Body of pancreas (tissue), 4 donors: ENCODE results near the gene PDE1A. TPM values are rescaled to one million over a fixed set of nuclear protein-coding genes. Genes with fewer than 3 reads are reported as not detected.

Experiments
- ATAC-seq: fragments of 150-250 bp; one replicate; pipeline ENCODE4 v1.9.1; 2016
- DNase-seq, 4 donors: peaks; one replicate each; pipeline ENCODE4 v3.0.0-alpha.2; 2019
- H3K27ac ChIP-seq, 4 donors: fragments of 200-600 bp; sonication (generic); 1 replicate in 3 of 4; 2 replicates in 1 of 4; pipeline versions ENCODE4 v1.5.1 to v1.6.1; 2016 to 2019; ENCODE audit warnings: mild to moderate bottlenecking in 1 of 4, mixed read lengths in 1 of 4, moderate library complexity in 1 of 4
- H3K27me3 ChIP-seq, 2 donors: fragments of 200-600 bp; sonication (generic); one replicate each; pipeline ENCODE4 v1.6.0; 2016; ENCODE audit warnings: mild to moderate bottlenecking in 1 of 2
- H3K36me3 ChIP-seq, 2 donors: fragments of 200-600 bp; sonication (generic); replicated peaks in 1 of 2; 2 replicates each; pipeline ENCODE4 v1.5.1; 2016; ENCODE audit warnings: low read depth in 2 of 2; ENCODE audit not compliant: insufficient read depth in 1 of 2
- H3K4me1 ChIP-seq: fragments of 200-600 bp; sonication (generic); one replicate; pipeline ENCODE4 v1.6.0; 2016
- H3K4me3 ChIP-seq, 2 donors: fragments of 200-600 bp; sonication (generic); 1 replicate in 1 of 2; 2 replicates in 1 of 2; pipeline ENCODE4 v1.5.1; 2016 to 2019
- H3K9me3 ChIP-seq, 3 donors: fragments of 200-600 bp; sonication (generic); 1 replicate in 2 of 3; 2 replicates in 1 of 3; pipeline ENCODE4 v1.5.1; 2016
- POLR2A ChIP-seq, 3 donors: fragments of 450-650 bp; IDR thresholded peaks; one replicate each; pipeline ENCODE4 v1.6.1; 2016; ENCODE audit warnings: antibody characterized with exemption in 3 of 3, mild to moderate bottlenecking in 2 of 3
- WGBS, 2 donors: methylation state at CpG; one replicate each; pipeline ENCODE4 v1.1.5; 2017; 5-methylcytosine and 5-hydroxymethylcytosine counted together
- intact Hi-C: fragments of 100-400 bp; cut with DNase I; formaldehyde crosslinking; loops from one replicate; pipeline ENCODE4 v1.15.1; 2023
- total RNA-seq, 2 donors: library from RNA; depleted of rRNA; stranded (reverse); fragments of >200 nt; gene quantifications; one replicate each; pipeline ENCODE4 v1.1.0, GENCODE V29; 2016
- TF ChIP-seq, protein P1 (sequence below), 7 experiments: fragments of 450-650 bp in 4 of 7; fragments of 200-600 bp in 3 of 7; sonication (generic) in 3 of 7; IDR thresholded peaks; one replicate each; pipeline ENCODE4 v1.5.1; 2016 to 2019; ENCODE audit warnings: antibody characterized with exemption in 7 of 7

PDE1A gene
- total RNA-seq, 2 donors from 2014 or later = 4.0 to 4.2 TPM

DNA sequence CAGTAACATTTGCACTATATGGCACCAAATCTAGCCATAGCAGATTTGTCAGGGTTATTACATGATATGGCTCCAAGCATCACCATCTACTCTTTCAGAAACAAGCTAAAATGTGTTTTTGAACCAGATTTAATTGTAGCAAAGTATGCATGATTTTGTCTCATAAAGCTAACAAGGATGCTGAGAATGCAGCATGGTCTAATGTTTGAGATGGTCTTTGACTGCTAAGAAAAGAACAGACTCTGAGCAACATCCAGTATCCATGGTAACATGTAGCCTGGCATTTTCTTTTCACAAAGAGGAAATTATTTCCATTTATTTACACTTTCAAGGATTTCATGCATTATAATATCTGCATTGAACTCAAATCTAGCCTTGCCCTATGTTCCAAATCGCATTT lies 206.5 kb downstream of the PDE1A start:
- no peaks in the 10 kb centered on the region for H3K9me3 ChIP-seq
- H3K4me3 ChIP-seq = no peak overlapping the region
- DNase-seq = no peak
- no peak for ATAC-seq
- no peaks in the 10 kb centered on the region for H3K4me1 ChIP-seq
- TF ChIP-seq, protein P1, sequence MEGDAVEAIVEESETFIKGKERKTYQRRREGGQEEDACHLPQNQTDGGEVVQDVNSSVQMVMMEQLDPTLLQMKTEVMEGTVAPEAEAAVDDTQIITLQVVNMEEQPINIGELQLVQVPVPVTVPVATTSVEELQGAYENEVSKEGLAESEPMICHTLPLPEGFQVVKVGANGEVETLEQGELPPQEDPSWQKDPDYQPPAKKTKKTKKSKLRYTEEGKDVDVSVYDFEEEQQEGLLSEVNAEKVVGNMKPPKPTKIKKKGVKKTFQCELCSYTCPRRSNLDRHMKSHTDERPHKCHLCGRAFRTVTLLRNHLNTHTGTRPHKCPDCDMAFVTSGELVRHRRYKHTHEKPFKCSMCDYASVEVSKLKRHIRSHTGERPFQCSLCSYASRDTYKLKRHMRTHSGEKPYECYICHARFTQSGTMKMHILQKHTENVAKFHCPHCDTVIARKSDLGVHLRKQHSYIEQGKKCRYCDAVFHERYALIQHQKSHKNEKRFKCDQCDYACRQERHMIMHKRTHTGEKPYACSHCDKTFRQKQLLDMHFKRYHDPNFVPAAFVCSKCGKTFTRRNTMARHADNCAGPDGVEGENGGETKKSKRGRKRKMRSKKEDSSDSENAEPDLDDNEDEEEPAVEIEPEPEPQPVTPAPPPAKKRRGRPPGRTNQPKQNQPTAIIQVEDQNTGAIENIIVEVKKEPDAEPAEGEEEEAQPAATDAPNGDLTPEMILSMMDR (IDR thresholded peaks at IDR 0.05) = no peak
- TF ChIP-seq POLR2A (IDR thresholded peaks at IDR 0.05) = no peak
- no peak overlapping the region for H3K27ac ChIP-seq
- H3K27me3 ChIP-seq = no peaks in the 10 kb centered on the region
- no peaks in the 10 kb centered on the region for H3K36me3 ChIP-seq
- 73 to 86% methylated on average over 1 of the region's 1 CpG for WGBS, 2 donors
- intact Hi-C loops = no loop called here

DNA sequence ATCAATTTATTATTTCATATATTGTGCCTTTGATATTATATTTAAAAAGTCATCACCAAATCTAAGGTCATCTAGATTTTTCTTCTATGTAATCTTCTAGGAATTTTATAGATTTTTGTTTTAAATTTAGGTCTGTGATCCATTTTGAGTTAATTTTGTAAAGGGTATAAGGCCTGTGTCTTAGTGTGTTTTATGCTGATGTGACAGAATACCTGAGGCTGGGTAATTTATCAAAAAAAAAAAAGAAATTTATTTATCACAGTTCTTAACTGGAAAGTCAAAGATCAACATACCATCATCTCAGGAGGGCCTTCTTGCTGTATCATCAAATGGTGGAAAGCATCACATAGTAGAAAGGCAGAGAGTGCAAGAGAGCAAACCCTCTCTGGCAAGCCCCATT lies 216.2 kb downstream of the PDE1A start:
- no peak for DNase-seq
- no peak for ATAC-seq
- no peaks in the 10 kb centered on the region for H3K9me3 ChIP-seq
- TF ChIP-seq POLR2A (IDR thresholded peaks at IDR 0.05) = no peak
- TF ChIP-seq, protein P1 (IDR thresholded peaks at IDR 0.05) = no peak
- intact Hi-C loops = no loop called here
- no peaks in the 10 kb centered on the region for H3K4me1 ChIP-seq
- no peaks in the 10 kb centered on the region for H3K27me3 ChIP-seq
- no peak overlapping the region for H3K27ac ChIP-seq
- no peaks in the 10 kb centered on the region for H3K36me3 ChIP-seq
- H3K4me3 ChIP-seq = no peak overlapping the region

DNA sequence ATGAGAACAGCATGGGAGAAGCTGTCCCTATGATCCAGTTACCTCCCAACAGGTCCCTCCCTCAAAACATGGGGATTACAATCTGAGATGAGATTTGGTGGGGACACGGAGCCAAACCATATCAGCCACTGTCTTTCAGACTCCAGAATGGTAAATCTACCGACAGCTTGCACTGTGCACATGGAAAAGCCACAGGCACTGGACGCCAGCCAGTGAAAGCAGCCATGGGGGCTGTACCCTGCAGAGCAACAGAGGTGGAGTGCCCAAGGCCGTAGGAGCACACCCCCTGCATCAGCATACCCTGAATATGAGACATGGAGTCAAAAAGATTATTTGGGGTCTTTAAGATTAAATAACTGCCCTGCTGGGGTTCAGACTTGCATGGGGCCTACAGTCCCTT lies 218.4 kb downstream of the PDE1A start:
- Histone ChIP-seq H3K27ac (no peak overlapping the region), H3K4me1 (no peaks in the 10 kb centered on the region), H3K9me3 (no peaks in the 10 kb centered on the region), H3K4me3 (no peak overlapping the region), H3K36me3 (no peaks in the 10 kb centered on the region), H3K27me3 (no peaks in the 10 kb centered on the region)
- TF ChIP-seq POLR2A (IDR thresholded peaks at IDR 0.05) = no peak
- TF ChIP-seq, protein P1 (IDR thresholded peaks at IDR 0.05) = no peak
- no peak for DNase-seq
- ATAC-seq = no peak
- intact Hi-C loops = no loop called here
- 78 to 81% methylated on average over 4 of the region's 4 CpGs for WGBS, 2 donors

DNA sequence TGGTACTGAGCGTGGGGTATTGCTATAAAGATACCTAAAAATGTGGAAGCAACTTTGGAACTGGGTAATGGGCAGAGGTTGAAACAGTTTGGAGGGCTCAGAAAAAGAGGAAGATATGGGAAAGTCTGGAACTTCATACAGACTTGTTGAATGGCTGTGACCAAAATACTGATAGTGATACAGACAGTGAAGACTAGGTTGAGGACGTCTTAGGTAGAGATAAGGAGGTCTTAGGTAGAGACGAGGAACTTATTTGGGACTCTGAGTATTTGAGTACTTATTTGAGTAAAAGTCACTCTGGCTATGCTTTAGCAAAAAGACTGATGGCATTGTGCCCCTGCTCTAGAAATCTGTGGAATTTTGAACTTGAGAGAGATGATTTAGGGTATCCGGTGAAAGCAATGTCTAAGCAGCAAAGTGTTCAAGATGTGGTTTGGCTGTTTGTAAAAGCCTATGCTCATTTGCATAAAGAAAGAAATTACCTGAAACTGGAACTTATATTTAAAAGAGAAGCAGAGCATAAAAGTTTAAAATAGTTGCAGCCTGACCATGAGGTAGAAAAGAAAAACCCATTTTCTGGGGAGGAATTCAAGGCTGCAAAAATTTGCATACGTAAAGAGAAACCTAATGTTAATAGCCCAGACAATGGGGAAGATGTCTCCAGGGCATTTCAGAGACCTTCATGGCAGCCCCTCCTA lies 219.6 kb downstream of the PDE1A start:
- intact Hi-C loops = no loop called here
- Histone ChIP-seq H3K4me1 (no peaks in the 10 kb centered on the region), H3K36me3 (no peaks in the 10 kb centered on the region), H3K4me3 (no peak overlapping the region), H3K27ac (no peak overlapping the region), H3K27me3 (no peaks in the 10 kb centered on the region), H3K9me3 (no peaks in the 10 kb centered on the region)
- no peak for ATAC-seq
- 85 to 89% methylated on average over 5 of the region's 5 CpGs for WGBS, 2 donors
- DNase-seq = no peak
- TF ChIP-seq, protein P1 (IDR thresholded peaks at IDR 0.05) = no peak
- no peak for TF ChIP-seq POLR2A (IDR thresholded peaks at IDR 0.05)

DNA sequence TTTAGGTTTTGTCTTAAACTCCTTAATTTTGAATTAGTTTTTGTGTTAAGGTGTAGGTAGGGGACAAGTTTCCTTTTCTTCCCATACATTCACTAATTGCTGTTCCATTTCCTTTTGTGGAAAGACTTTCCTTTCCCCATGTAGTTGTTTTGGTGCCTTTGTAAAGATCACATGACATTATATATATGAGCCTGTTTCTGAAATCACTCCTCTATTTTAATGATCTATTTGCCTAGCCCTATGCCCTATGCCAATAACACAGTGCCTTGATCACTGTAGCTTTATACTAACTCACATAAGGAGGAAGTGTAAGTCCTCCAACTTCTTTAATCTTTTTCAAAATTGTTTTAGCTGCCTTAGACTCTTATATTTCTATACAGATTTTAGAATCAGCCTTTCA lies 229.3 kb downstream of the PDE1A start:
- no peak overlapping the region for H3K4me3 ChIP-seq
- no peaks in the 10 kb centered on the region for H3K4me1 ChIP-seq
- ATAC-seq = no peak
- no peak for DNase-seq
- intact Hi-C loops = no loop called here
- H3K27ac ChIP-seq = no peak overlapping the region
- no peak for TF ChIP-seq POLR2A (IDR thresholded peaks at IDR 0.05)
- TF ChIP-seq, protein P1 (IDR thresholded peaks at IDR 0.05) = no peak
- H3K9me3 ChIP-seq = no peaks in the 10 kb centered on the region
- no peaks in the 10 kb centered on the region for H3K27me3 ChIP-seq
- no peaks in the 10 kb centered on the region for H3K36me3 ChIP-seq
